T-helper 1 cell treated with Interleukin-12 subunit alpha and Interleukin-12 subunit beta and Interleukin-4 antibody, amounts not matched to agents 30 μg/mL and 1 μg/mL, for 36 hours (primary cell): Measurements from ENCODE around the gene TEX28.

ENCODE experiments used
- H3K27ac Mint-ChIP-seq: one replicate; pipeline ENCODE4 v1.8.0; 2021; ENCODE audit warnings: mild to moderate bottlenecking, mixed read lengths
- H3K27me3 Mint-ChIP-seq: one replicate; pipeline ENCODE4 v1.8.0; 2021; ENCODE audit warnings: low read depth, mixed read lengths
- H3K36me3 Mint-ChIP-seq: one replicate; pipeline ENCODE4 v1.8.0; 2021; ENCODE audit warnings: low read depth, mixed read lengths
- H3K4me1 Mint-ChIP-seq: one replicate; pipeline ENCODE4 v1.8.0; 2021; ENCODE audit warnings: low read depth, mixed read lengths
- H3K4me3 Mint-ChIP-seq: one replicate; pipeline ENCODE4 v1.8.0; 2021; ENCODE audit warnings: mild to moderate bottlenecking, moderate library complexity, mixed read lengths
- H3K9me3 Mint-ChIP-seq: one replicate; pipeline ENCODE4 v1.8.0; 2021; ENCODE audit warnings: mixed read lengths

The TEX28 gene

DNA sequence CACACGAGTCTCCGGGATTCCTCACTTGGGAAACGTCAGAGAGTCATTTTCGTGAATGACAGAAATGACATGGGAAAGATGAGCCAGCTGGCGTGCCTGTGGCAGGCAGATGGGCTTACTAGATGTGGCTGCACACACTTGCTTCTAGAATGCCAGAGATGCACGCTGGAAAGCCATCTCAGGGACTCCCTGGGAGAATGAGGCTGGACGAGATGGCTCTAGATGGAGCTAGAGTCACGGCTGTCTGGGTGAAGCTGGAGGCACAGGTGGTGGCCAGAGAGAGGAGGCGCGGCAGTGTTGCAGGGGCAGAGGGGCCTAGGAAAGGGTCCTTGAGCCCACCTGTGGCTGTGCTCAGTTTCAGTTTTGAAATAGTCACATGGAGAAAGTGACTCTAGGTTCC, 26.7 kb upstream of the TEX28 start:
- no peak overlapping the region for H3K4me3 Mint-ChIP-seq
- peaks cover 26% of the 10 kb centered on the region for H3K4me1 Mint-ChIP-seq
- peaks cover 5% of the 10 kb centered on the region for H3K27me3 Mint-ChIP-seq
- H3K9me3 Mint-ChIP-seq, result no peaks in the 10 kb centered on the region
- no peaks in the 10 kb centered on the region for H3K36me3 Mint-ChIP-seq
- no peak overlapping the region for H3K27ac Mint-ChIP-seq

- peaks cover 5% of the 10 kb centered on the region for H3K27me3 Mint-ChIP-seq
- no peaks in the 10 kb centered on the region for H3K36me3 Mint-ChIP-seq
- peaks cover 21% of the 10 kb centered on the region for H3K4me1 Mint-ChIP-seq
- no peak overlapping the region for H3K27ac Mint-ChIP-seq
- H3K4me3 Mint-ChIP-seq, result no peak overlapping the region
- H3K9me3 Mint-ChIP-seq, result no peaks in the 10 kb centered on the region
Observed at GRCh38 chrX:154321152-154321551, 26.2 kb upstream of the TEX28 start.

- peaks cover 19% of the 10 kb centered on the region for H3K4me1 Mint-ChIP-seq
- no peak overlapping the region for H3K4me3 Mint-ChIP-seq
- no peaks in the 10 kb centered on the region for H3K36me3 Mint-ChIP-seq
- H3K9me3 Mint-ChIP-seq, result no peaks in the 10 kb centered on the region
- no peak overlapping the region for H3K27ac Mint-ChIP-seq
- H3K27me3 Mint-ChIP-seq, result peaks cover 5% of the 10 kb centered on the region
Observed at GRCh38 chrX:154320406-154320805, 25.5 kb upstream of the TEX28 start.

- H3K27me3 Mint-ChIP-seq, result peaks cover 5% of the 10 kb centered on the region
- H3K4me3 Mint-ChIP-seq, result no peak overlapping the region
- H3K36me3 Mint-ChIP-seq, result peaks cover 2% of the 10 kb centered on the region
- H3K4me1 Mint-ChIP-seq, result peaks cover 24% of the 10 kb centered on the region
- no peaks in the 10 kb centered on the region for H3K9me3 Mint-ChIP-seq
- H3K27ac Mint-ChIP-seq, result no peak overlapping the region
Observed at GRCh38 chrX:154317391-154317995, 22.6 kb upstream of the TEX28 start.

DNA sequence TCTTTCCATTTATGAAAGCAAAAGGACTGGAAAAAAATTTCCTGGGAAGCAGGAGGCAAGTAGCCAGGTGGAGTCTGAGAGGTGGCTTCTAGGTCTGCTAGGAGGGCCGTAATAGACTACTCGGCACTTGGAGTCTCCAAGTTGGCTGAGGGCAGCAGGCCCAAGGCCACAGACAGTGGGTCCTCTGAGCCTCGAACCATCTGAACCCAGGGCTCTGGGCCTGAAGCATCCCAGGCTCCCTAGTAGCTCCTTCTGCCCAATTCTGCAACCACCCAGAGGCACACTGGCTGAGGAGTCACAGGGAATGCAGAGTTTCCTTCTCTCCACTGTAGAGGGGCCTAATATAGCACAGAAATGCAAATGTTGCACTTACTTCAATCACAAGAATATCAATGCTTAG, 20.5 kb upstream of the TEX28 start:
- peaks cover 4% of the 10 kb centered on the region for H3K36me3 Mint-ChIP-seq
- no peak overlapping the region for H3K4me3 Mint-ChIP-seq
- peaks cover 5% of the 10 kb centered on the region for H3K27me3 Mint-ChIP-seq
- H3K9me3 Mint-ChIP-seq, result no peaks in the 10 kb centered on the region
- H3K27ac Mint-ChIP-seq, result no peak overlapping the region
- H3K4me1 Mint-ChIP-seq, result peaks cover 23% of the 10 kb centered on the region

- Mint-ChIP-seq H3K27ac (peak overlapping the region; percentile 91), H3K4me3 (peak overlapping the region; percentile 66), H3K9me3 (no peaks in the 10 kb centered on the region), H3K4me1 (peaks cover 26% of the 10 kb centered on the region), H3K36me3 (peaks cover 4% of the 10 kb centered on the region), H3K27me3 (no peaks in the 10 kb centered on the region)
Observed at GRCh38 chrX:154313147-154313546, 18.2 kb upstream of the TEX28 start.

GRCh38 chrX:154312116-154312515, 17.2 kb upstream of the TEX28 start:
- Mint-ChIP-seq H3K4me1 (peaks cover 27% of the 10 kb centered on the region), H3K27ac (no peak overlapping the region), H3K4me3 (no peak overlapping the region), H3K9me3 (no peaks in the 10 kb centered on the region), H3K27me3 (no peaks in the 10 kb centered on the region), H3K36me3 (peaks cover 4% of the 10 kb centered on the region)

DNA sequence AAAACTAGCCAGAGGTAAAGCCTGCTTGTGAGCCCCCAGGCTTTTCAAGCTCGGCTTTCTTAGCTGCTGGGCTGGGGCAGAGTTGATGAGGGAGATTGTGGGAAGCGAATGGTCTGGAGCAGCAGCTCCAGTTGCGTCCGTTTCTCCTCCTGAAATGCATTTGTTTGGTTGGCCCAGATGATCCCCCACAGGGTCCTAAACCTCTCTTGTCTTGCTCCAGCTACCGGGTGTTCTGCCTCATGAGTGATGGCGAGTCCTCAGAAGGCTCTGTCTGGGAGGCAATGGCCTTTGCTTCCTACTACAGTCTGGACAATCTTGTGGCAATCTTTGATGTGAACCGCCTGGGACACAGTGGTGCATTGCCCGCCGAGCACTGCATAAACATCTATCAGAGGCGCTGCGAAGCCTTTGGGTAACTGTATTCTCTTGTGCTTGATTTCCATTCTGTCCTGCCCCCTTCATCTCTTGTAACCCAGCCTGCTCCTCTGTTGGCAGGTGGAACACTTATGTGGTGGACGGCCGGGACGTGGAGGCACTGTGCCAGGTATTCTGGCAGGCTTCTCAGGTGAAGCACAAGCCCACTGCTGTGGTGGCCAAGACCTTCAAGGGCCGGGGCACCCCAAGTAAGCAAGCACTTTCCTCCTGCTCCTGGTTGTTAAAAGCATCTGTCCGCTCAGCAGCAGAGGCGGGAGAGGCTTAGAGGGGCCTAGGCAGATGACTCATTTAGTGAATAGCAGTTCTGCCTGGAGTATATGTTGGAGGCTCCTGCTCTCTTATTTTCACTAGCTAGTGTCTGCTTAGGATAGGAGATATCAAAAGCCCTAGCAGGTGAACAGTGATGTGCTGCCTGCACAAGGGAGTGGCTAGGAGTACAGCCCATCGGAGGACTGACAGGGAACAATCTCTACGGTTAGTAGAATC, 16.0 kb upstream of the TEX28 start:
- peaks cover 26% of the 10 kb centered on the region for H3K4me1 Mint-ChIP-seq
- H3K36me3 Mint-ChIP-seq, result peaks cover 4% of the 10 kb centered on the region
- H3K27ac Mint-ChIP-seq, result peak overlapping the region; percentile 36

DNA sequence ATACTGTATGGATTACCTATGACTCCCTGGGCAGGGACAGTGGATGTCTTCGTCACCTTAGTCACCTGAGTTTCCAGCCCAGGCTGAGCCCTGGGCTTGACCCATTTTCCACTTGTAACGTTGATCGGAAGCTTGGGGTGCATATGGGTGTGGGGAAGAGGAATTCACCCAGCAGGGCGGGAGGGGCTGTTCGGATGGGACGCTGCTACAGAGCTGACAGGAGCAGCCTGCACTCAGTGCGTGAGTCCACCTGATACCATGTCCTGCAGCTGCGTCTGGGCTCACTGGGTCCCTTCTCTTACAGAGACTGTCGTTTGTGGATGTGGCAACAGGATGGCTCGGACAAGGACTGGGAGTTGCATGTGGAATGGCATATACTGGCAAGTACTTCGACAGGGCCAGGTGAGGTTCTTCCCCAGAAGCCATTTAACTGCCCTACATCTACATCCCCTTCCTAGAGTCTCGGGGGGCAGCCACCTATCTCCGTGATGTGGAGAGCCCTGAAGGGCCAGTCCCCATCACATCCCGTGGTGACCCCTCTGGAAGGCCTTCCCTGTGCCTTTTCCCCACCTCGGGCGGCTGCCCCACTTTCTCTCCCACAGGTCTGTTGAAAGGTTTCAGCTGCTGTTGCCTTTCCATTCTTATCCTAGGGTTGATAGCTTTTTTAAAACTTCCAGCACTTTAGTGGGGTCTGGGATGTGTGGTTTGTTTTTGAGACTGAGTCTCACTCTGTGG, 14.3 kb upstream of the TEX28 start:
- no peaks in the 10 kb centered on the region for H3K9me3 Mint-ChIP-seq
- no peak overlapping the region for H3K27ac Mint-ChIP-seq
- H3K36me3 Mint-ChIP-seq, result peaks cover 4% of the 10 kb centered on the region
- H3K4me3 Mint-ChIP-seq, result no peak overlapping the region
- H3K27me3 Mint-ChIP-seq, result no peaks in the 10 kb centered on the region
- H3K4me1 Mint-ChIP-seq, result peaks cover 28% of the 10 kb centered on the region

More for the DNA sequence above, 16.0 kb upstream of the TEX28 start:
- Mint-ChIP-seq H3K9me3 (no peaks in the 10 kb centered on the region), H3K27me3 (no peaks in the 10 kb centered on the region), H3K4me3 (no peak overlapping the region)

GRCh38 chrX:154308108-154308946, 13.4 kb upstream of the TEX28 start:
- Mint-ChIP-seq H3K27me3 (no peaks in the 10 kb centered on the region), H3K36me3 (peaks cover 3% of the 10 kb centered on the region), H3K4me1 (peaks cover 27% of the 10 kb centered on the region), H3K9me3 (no peaks in the 10 kb centered on the region), H3K4me3 (no peak overlapping the region), H3K27ac (peak overlapping the region; percentile 82)

- Mint-ChIP-seq H3K9me3 (no peaks in the 10 kb centered on the region), H3K27me3 (no peaks in the 10 kb centered on the region), H3K4me3 (no peak overlapping the region), H3K36me3 (peaks cover 2% of the 10 kb centered on the region), H3K27ac (no peak overlapping the region), H3K4me1 (peaks cover 22% of the 10 kb centered on the region)
Observed at GRCh38 chrX:154307202-154307601, 12.3 kb upstream of the TEX28 start.

DNA sequence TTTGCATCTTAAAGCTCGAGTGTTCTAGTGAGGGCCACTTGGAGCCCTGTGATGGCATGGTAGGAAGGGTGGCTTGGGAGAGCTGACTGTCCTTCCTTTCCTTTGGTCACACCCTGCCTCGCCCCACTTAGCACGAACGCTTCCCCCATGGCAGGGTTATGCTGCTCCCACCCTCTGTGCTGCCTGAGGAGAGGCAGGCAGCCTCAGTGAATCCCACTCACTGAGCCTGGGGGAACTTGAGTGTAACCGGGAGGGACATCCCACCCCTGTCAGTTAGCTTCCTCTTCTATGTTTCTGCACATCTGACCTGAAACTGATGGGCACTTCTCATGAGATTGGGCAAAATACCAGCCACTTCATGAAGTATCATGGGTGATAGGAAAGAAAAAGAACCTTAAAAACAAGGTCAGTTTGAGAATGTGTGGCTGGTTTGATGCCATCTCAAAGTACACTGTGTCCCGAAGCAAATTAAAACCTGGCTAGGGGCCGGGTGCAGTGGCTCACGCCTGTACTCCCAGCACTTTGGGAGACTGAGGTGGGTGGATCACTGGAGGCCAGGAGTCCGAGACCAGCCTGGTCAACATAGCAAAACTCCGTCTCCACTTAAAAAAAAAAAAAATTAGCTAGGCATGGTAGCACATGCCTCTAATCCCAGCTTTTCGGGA, 10.7 kb upstream of the TEX28 start:
- H3K27me3 Mint-ChIP-seq, result no peaks in the 10 kb centered on the region
- peaks cover 15% of the 10 kb centered on the region for H3K4me1 Mint-ChIP-seq
- no peak overlapping the region for H3K4me3 Mint-ChIP-seq
- H3K9me3 Mint-ChIP-seq, result no peaks in the 10 kb centered on the region
- H3K36me3 Mint-ChIP-seq, result no peaks in the 10 kb centered on the region
- no peak overlapping the region for H3K27ac Mint-ChIP-seq

- Mint-ChIP-seq H3K36me3 (no peaks in the 10 kb centered on the region), H3K27me3 (peaks cover 4% of the 10 kb centered on the region), H3K4me1 (peaks cover 15% of the 10 kb centered on the region), H3K4me3 (no peak overlapping the region), H3K27ac (no peak overlapping the region), H3K9me3 (no peaks in the 10 kb centered on the region)
Observed at GRCh38 chrX:154304846-154305245, 9.9 kb upstream of the TEX28 start.
